ENCODE measurements around the gene TTC13. TPM values are rescaled to one million over a fixed set of nuclear protein-coding genes. Genes with fewer than 3 reads are reported as not detected.

Gene TTC13
- total RNA-seq, 3 donors from 2014 or later: 20.5 to 26.6 (median 22.0) TPM

- DNase-seq (ENCODE audit: low spot score in 2 of 2): no peak
- no peaks in the 10 kb centered on the region for H3K9me3 ChIP-seq
- intact Hi-C loops (cut with DNase I; ENCODE audit: low total_unique reads): no loop called here
Observed at GRCh38 chr1:230982696-230983095, 4.0 kb upstream of the TTC13 start.

GRCh38 chr1:230979952-230980351, 1.3 kb upstream of the TTC13 start:
- Histone ChIP-seq H3K36me3 (no peaks in the 10 kb centered on the region), H3K27me3 (no peaks in the 10 kb centered on the region), H3K9me3 (no peaks in the 10 kb centered on the region), H3K4me1 (peaks cover 0 to 6% of the 10 kb centered on the region in 2 donors), H3K27ac (no peak overlapping the region), H3K4me3 (peak overlapping the region in 2 of 3 donors; percentile 87 to 98)
- DNase-seq (ENCODE audit: low spot score in 2 of 2): no peak
- TF ChIP-seq CTCF (IDR thresholded peaks at IDR 0.05) (no peak), POLR2AphosphoS5 (IDR thresholded peaks at IDR 0.05) (no peak), POLR2A (IDR thresholded peaks at IDR 0.05) (no peak)
- intact Hi-C loops (cut with DNase I; ENCODE audit: low total_unique reads): no loop called here

More at GRCh38 chr1:230982696-230983095, 4.0 kb upstream of the TTC13 start:
- TF ChIP-seq CTCF (IDR thresholded peaks at IDR 0.05): no peak
- TF ChIP-seq POLR2A (IDR thresholded peaks at IDR 0.05): no peak
- H3K4me1 ChIP-seq: peaks cover 0 to 6% of the 10 kb centered on the region in 2 donors
- no peaks in the 10 kb centered on the region for H3K27me3 ChIP-seq
- no peak overlapping the region for H3K27ac ChIP-seq
- no peak overlapping the region for H3K4me3 ChIP-seq
- no peaks in the 10 kb centered on the region for H3K36me3 ChIP-seq

- intact Hi-C loops (cut with DNase I; ENCODE audit: low total_unique reads): no loop called here
- peaks cover 0 to 6% of the 10 kb centered on the region in 2 donors for H3K4me1 ChIP-seq
- peak overlapping the region; percentile 27 to 73 for H3K27ac ChIP-seq
- H3K9me3 ChIP-seq: no peaks in the 10 kb centered on the region
- peak overlapping the region; percentile 80 to 98 (median 87) for H3K4me3 ChIP-seq
- TF ChIP-seq POLR2AphosphoS5 (IDR thresholded peaks at IDR 0.05) (no peak), CTCF (IDR thresholded peaks at IDR 0.05) (no peak), POLR2A (IDR thresholded peaks at IDR 0.05) (no peak)
- H3K27me3 ChIP-seq: no peaks in the 10 kb centered on the region
- DNase-seq (ENCODE audit: low spot score in 2 of 2): no peak
- no peaks in the 10 kb centered on the region for H3K36me3 ChIP-seq
Observed at GRCh38 chr1:230979389-230979716, 692 bp upstream of the TTC13 start.

GRCh38 chr1:230977761-230978490, 735 bp downstream of the TTC13 start:
- Histone ChIP-seq H3K36me3 (no peaks in the 10 kb centered on the region), H3K27ac (peak overlapping the region; percentile 46 to 73), H3K9me3 (no peaks in the 10 kb centered on the region), H3K4me3 (peak overlapping the region; percentile 80 to 98 (median 87)), H3K4me1 (peaks cover 0 to 6% of the 10 kb centered on the region in 2 donors), H3K27me3 (no peaks in the 10 kb centered on the region)
- DNase-seq (ENCODE audit: low spot score in 2 of 2): no peak
- TF ChIP-seq CTCF (IDR thresholded peaks at IDR 0.05) (no peak), POLR2A (IDR thresholded peaks at IDR 0.05) (no peak)
- intact Hi-C loops (cut with DNase I; ENCODE audit: low total_unique reads): no loop called here

- peak overlapping the region in 1 of 2 donors; percentile 46 for H3K27ac ChIP-seq
- H3K4me3 ChIP-seq: peak overlapping the region; percentile 80 to 98 (median 87)
- no peaks in the 10 kb centered on the region for H3K36me3 ChIP-seq
- no peak for DNase-seq (ENCODE audit: low spot score in 2 of 2)
- TF ChIP-seq CTCF (IDR thresholded peaks at IDR 0.05) (no peak), POLR2A (IDR thresholded peaks at IDR 0.05) (no peak), POLR2AphosphoS5 (IDR thresholded peaks at IDR 0.05) (no peak)
- H3K4me1 ChIP-seq: peaks cover 0 to 6% of the 10 kb centered on the region in 2 donors
- intact Hi-C loops (cut with DNase I; ENCODE audit: low total_unique reads): no loop called here
- no peaks in the 10 kb centered on the region for H3K9me3 ChIP-seq
- no peaks in the 10 kb centered on the region for H3K27me3 ChIP-seq
Observed at GRCh38 chr1:230976825-230977747, 1.6 kb downstream of the TTC13 start.

Data from breast epithelium (tissue), 4 donors.